Measurements from ENCODE around the gene HPD. TPM values are rescaled to one million over a fixed set of nuclear protein-coding genes. Genes with fewer than 3 reads are reported as not detected.
"Not testable (repeated sequence)": the region's sequence is repeated elsewhere in the genome, so short reads cannot be mapped to it uniquely, and the experiment has no call there.

Gene HPD
- not detected for total RNA-seq

DNA sequence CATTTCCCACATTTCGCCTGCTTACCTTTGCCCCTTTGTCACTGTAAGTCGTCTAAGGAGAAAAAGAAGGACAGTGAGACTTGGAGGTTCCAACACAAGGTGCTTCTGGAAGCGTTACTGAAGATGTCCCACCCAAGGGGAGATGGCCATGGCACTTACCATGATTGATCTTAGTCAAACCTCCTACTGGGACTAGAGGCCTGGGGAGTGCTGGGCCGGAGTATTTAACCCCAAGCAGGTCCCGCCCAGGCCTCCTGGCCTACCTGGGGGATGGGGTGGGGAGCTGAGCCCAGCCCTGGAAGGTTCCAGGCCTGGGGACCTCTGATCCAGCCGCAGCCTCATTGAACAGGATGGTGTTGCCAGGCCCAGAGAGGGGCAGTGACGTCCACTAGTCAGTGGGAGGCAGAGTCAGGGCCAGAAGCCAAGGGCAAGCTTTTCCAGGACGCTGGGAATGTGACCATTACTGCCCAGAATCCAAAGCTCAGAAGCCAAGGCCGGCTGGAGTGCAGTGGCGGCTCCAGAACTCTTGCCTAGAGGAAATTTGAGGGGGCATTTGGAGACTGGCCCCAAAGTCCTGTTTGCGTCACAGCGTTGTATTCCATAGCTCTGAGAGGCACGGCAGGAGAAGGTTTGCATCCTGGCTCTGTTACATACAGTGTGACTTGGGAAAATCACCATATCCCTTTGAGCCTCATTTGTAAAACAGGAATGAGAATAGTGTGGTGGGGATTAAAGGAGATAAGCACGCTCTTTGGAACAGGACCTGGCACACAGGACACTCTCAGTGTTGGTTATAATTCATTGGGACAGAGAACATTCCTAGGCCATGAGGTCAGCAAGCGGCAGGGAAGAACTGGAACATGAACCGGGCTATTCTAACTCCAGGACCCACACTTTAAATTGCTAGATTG is at the start of gene HPD:
Gene HPD (minus strand): TSS at position 198 of the 911 bp plus-strand sequence. CDS start 36 bp downstream, at position 162.
- DNase-seq = no peak

GRCh38 chr12:121905746-121906145 is 47.1 kb upstream of the HPD start:
- no peak for DNase-seq

GRCh38 chr12:121903202-121903601 is 44.5 kb upstream of the HPD start:
- no peak for DNase-seq

DNA sequence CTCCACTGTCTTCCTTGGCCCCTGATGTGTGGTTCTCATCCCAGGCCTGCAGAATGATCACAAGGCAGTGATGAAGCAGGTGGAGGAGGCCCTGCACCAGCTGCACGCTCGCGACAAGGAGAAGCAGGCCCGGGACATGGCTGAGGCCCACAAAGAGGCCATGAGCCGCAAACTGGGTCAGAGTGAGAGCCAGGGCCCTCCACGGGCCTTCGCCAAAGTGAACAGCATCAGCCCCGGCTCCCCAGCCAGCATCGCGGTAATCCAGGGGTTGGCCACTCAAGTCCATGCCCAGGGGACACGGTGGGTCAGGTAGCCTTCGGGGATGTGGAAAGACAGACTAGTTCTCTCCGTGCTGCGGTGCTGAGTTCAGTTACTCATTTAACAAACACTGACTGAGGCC is 40.9 kb upstream of the HPD start:
- DNase-seq = no peak

DNA sequence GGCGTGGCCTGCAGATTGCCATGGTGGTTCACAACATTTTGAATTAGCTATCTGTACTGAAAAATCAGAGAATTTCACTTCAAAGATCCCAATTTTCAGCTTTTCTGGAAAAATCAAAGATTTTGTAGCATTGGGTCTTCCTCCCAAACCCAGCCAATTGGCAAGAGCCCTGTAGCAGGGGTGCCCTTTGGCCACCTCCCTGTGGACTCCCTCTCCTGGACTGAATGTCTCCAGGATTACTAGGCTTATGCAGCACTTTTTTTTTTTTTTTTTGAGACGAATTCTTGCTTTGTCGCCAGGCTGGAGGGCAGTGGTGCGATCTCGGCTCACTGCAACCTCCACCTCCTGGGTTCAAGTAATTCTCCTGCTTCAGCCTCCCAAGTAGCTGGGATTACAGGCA is 39.6 kb upstream of the HPD start:
- no peak for DNase-seq

- DNase-seq = no peak
Measured at GRCh38 chr12:121894633-121895032, 36.0 kb upstream of the HPD start.

- DNase-seq = no peak
Measured at GRCh38 chr12:121893961-121894460, 35.4 kb upstream of the HPD start.

DNA sequence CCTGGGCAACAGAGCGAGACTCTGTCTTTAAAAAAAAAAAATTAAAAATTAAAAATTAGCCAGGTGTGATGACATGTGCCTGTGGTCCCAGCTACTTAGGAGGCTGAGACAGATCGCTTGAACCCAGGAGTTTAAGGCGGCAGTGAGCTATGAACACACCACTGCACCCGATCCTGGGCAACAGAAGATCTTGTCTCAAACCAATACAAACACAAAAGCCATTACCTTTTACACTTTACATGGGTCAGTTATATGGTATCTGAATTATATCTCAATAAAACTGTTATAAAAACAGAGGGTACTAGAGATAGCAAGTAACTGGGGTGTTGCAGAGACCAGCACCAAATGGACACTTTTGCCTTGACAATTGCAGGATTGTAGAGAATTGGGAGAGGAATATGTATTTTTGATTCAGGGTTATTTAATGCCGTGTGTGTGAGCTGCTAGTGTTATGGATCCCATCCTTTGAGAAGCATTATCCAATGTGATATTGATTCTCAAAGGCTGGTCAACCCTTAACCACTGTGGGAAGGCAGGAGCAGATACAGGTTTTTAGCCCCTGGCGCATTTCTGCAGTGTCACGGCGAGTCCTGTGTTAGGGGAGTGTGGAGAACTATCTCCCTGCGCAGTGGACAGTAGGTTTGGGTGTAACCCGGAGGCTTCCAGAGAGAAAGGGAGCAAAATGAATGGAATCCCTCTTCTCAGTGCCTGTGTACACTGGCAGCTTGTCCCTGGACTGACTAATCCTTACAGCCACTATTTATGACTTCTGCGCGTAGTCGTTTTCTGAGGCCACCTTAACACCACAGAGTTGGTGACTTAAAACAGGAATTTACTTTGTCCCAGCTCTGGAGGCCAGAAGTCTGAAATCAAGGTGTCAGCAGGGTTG is 34.3 kb upstream of the HPD start:
- DNase-seq = no peak

DNA sequence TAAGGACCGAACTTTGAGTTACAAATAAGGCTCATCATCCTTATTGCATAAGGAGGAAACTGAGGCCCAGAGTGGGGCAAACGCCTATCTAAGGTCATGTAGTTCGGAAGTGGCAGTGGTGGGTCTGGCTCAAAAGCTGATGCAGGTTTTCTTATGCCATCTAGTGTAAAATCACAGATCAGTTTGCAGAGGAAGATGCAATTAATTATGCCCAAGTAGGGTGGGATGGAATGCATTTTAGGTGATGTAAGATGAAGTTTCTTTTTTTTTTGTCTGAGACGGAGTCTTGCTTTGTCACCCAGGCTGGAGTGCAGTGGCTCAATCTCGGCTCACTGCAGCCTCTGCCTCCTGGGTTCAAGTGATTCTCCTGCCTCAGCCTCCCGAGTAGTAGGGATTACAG is 31.0 kb upstream of the HPD start:
- DNase-seq = not testable (repeated sequence)

- no peak for DNase-seq
Measured at GRCh38 chr12:121889274-121889624, 30.6 kb upstream of the HPD start.

- DNase-seq = peak; percentile 96
Measured at GRCh38 chr12:121888478-121889273, 30.0 kb upstream of the HPD start, which contains the start of gene PSMD9. Gene PSMD9 (plus strand): TSS chr12:121888790. CDS start chr12:121888857, 67 bp downstream.

DNA sequence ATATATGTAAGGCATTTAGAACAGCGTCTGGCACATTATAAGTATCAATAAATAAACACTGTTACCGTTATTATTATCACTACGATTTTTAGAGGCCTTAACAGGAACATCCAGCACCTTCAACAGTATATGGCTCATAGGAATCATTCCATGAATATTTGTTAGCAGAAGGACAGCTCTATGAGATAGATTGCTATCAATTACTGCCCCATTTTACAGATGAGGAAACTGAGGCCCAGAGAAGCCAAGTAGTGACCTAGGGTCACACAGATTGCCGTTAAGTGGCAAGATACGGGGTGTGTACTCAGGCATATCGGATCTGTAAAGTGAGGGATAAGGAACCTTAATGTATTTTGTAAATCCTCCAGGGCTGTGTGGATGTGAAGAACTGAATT is 29.4 kb upstream of the HPD start:
- no peak for DNase-seq

DNA sequence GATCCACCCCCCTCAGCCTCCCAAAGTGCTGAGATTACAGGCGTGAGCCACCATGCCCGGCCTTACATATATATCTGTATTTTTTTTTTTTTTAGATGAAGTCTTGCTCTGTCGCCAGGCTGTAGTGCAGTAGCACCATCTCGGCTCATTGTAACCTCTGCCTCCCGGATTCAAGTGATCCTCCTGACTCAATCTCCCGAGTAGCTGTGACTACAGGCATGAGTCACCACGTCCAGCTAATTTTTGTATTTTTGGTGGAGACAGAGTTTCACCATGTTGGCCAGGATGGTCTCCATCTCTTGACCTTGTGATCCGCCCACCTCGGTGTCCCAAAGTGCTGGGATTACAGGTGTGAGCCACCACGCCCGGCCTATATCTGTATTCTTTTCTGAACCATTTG is 26.5 kb upstream of the HPD start:
- DNase-seq = not testable (repeated sequence)

GRCh38 chr12:121883315-121883660 is 24.6 kb upstream of the HPD start:
- DNase-seq = no peak

DNA sequence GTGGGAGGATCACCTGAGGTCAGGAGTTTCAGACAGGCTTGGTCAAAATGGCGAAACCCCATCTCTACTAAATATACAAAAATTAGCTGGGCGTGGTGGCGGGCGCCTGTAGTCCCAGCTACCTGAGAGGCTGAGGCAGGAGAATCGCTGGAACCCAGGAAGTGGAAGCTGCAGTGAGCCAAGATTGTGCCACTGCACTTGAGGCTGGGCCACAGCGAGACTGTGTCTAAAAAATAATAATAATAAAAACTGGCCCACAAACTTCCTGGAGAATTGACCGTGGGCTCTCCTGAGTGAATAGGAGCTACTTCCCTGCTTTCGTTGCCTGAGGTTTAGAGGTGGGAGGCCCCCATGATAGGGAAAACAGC is 17.4 kb upstream of the HPD start:
- DNase-seq = not testable (repeated sequence)

GRCh38 chr12:121875582-121875981 is 16.9 kb upstream of the HPD start:
- DNase-seq = no peak

GRCh38 chr12:121874071-121874470 is 15.4 kb upstream of the HPD start:
- DNase-seq = no peak

GRCh38 chr12:121873216-121873569 is 14.5 kb upstream of the HPD start:
- DNase-seq = no peak

DNA sequence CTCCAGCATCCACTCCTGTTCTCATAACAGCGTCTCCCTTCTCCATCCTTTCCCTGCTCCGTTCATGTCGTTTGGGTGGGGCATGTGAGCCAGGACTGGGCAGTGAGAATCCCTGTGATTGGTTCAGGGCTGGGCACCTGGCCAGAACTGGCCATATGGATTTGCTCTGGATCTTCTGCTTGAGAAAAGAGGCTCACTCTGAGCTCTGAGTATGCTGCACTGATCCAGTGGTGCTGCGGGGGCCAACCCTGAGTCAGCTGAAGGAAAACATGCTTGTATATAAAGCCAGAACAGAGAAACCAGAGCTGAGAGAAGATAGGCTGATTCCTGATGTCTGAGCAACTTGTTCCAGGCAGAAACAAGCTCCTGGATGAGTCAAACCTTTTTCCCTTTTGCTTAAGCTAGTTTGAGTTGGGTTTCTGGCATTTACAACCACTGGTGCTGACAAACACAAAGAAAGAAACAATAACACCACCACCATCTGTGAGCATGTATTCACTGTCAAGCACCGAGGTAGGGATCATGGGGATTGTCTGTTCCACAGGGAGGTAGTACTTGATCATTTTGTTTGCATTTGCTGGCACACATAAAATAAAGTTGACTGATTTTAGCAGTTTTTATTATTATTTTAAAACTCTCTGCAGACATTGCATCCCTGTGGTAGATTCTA is 14.0 kb upstream of the HPD start:
- DNase-seq = peak; percentile 70

DNA sequence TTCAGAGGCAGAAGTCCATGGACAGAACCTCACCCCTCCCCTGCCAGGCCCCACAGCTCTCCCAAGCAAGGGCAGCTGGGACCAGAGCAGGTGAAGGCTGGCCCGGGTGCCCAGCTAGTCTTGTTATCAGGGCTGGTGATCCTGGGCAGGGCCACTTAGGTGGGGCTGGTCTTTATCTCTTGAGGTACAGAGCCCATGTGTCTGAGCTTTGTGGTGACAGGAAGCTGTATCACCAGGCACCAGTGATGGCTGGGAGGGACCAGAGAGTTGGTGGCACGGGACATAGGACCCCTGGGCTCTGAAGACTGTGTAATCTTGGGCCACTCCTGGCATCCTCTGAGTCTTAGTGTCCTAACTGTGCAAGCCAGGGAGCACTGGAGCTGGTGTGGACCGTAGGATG is 12.8 kb upstream of the HPD start:
- DNase-seq = no peak

DNA sequence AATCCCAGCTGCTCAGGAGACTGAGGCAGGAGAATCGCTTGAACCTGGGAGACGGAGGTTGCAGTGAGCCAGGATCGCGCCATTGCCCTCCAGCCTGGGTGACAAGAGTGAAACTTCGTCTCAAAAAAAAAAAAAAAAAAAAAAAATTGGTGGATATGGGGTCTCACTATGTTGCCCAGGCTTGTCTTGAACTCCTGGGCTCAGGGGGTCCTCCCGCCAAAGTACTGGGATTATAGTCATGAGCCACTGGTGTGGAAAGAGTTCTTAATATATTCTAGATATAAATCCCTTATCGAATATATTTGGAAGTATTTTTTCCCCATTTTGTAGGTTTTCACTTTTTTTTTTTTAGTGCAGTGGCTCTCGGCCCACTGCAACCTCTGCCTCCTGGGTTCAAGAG is 10.6 kb upstream of the HPD start:
- DNase-seq = not testable (repeated sequence)

DNA sequence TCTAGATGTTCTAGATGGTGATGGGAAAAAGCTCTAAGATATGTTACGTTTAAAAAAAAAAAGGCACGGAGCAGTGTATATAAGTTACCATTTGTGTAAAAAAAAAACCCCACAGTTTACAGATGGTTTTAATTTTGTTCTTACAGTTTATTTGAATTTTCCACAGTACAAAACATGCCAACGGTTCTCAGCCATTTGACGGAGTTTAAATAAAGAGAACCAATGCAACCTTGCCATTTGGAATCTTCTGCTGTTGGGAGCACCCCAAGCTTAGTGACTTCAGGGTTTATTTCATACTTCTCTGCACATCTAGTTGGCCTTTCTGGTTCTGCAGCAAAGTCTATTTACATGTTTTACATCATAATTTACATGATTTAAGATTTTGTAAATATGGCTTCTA is 7.7 kb upstream of the HPD start:
- DNase-seq = no peak

Measured in occipital lobe (tissue), 2 donors.